ENCODE results near the gene TMEM221.

Gene TMEM221

DNA sequence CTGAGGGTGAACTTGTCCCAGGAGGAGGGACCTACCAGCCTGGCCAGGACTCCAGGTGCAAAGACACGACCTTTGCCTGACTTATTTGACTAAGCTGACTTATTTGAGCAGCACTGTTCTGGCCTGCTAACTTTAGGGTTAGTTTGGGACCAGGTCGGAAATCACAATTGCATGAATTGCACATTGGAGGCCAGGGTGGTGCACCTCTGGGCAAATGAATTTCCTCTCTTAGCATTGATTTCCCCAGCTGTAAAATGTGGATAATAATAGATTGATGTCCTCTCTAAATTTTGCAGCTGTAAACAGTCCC lies 41.6 kb downstream of the TMEM221 start:
- no peak for TF ChIP-seq CTCF (IDR thresholded peaks at IDR 0.05; ENCODE audit: unreplicated experiment in 3 of 3)
- Mint-ChIP-seq H3K9me3 (no peaks in the 10 kb centered on the region), H3K27ac (peak overlapping the region; percentile 65 to 92 (median 82)), H3K4me1 (peaks cover 17% of the 10 kb centered on the region), H3K4me3 (peak overlapping the region; percentile 32 to 63 (median 48)), H3K36me3 (ENCODE audit: low read depth) (no peaks in the 10 kb centered on the region), H3K27me3 (ENCODE audit: low read depth) (no peaks in the 10 kb centered on the region)

- peak overlapping the region; percentile 32 to 87 (median 63) for H3K4me3 Mint-ChIP-seq
These were observed 42.2 kb downstream of the TMEM221 start for GRCh38 chr19:17406046-17406886.

DNA sequence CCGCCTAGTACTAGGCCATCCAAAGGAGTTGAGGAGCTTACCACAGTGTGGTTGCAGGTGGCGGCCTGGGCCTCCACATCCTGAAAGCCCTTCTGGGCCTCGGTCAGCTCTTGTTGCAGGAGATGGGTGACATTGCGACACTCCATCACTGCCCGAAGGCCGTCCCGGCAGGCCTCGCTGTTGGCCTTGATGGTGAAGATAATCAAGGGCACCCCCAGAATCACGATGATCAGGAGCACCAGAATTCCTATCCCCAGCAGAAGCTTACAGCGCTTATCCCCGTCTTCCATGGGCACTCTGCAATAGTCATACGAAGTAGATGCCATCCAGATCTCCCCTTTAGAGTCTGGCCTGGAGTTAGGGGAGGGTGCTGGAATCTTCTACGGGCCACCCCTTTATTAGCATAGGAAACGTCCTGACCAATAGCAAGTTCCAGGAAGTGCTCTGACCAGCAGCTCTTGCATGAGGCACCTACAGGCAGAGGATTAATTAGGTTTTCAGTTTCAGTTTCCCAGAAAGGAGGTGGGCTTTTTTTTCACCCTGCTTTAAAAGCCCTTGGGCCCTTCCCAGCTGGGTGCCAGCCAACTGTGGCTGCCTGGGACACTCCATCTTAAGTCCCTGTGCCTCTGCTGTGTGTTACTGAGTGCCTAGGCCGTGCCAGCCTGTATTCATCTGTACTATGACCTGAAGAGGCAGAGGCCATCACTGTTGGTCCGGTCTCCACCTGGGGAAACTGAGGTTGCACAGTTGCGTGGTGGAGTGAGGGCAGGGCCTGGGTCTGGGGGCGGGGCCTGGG lies 43.0 kb downstream of the TMEM221 start, which contains the start of gene BST2:
BST2 (minus strand) TSS at position 381 of the 796 bp plus-strand sequence; CDS start at position 326, 55 bp downstream.
- Mint-ChIP-seq H3K9me3 (no peaks in the 10 kb centered on the region), H3K4me3 (peak within 1 kb of the TSS; percentile 85 to 88 (median 87)), H3K4me1 (peaks cover 17% of the 10 kb centered on the region), H3K27ac (peak within 1 kb of the TSS; percentile 93 to 94 (median 94)), H3K36me3 (ENCODE audit: low read depth) (peaks cover 3% of the 10 kb centered on the region), H3K27me3 (ENCODE audit: low read depth) (no peaks in the 10 kb centered on the region)
- no peak for TF ChIP-seq CTCF (IDR thresholded peaks at IDR 0.05; ENCODE audit: unreplicated experiment in 3 of 3)

More at GRCh38 chr19:17406046-17406886, 42.2 kb downstream of the TMEM221 start:
- peaks cover 17% of the 10 kb centered on the region for H3K4me1 Mint-ChIP-seq
- peaks cover 3% of the 10 kb centered on the region for H3K36me3 Mint-ChIP-seq (ENCODE audit: low read depth)
- H3K27ac Mint-ChIP-seq: peak overlapping the region; percentile 92 to 94 (median 94)
- TF ChIP-seq CTCF (IDR thresholded peaks at IDR 0.05; ENCODE audit: unreplicated experiment in 3 of 3): no peak
- H3K27me3 Mint-ChIP-seq (ENCODE audit: low read depth): no peaks in the 10 kb centered on the region
- H3K9me3 Mint-ChIP-seq: no peaks in the 10 kb centered on the region

DNA sequence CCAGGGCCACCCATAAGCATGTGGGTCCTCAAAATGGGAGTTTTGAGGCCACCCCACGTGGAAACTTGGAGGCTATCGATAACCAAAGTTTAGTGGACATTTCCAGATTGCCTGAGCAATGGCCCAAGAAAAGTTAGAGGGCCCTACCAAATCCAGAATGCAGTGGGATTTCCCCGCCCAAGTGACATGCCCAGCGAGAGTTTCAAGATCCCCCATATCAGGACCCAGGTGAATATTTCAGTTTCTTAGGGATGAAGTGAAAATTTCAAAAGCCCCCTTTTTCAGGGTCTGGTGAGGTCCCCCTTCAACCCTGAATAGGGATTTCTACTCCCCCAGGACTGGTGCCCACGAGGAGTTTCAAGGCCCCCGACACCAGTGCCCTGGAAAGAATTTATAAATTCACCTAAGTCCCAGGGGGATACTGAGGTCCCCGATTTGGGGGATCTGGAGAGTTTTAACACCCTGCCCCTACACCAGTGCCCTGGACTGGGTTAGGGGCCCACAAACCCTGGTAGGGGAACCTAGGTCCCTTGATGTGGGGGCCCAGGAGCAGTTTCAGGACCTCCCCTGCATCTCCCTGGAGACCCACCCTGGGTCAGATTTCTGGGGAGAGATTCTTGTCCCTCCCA lies 43.7 kb downstream of the TMEM221 start:
- H3K27me3 Mint-ChIP-seq (ENCODE audit: low read depth): no peaks in the 10 kb centered on the region

GRCh38 chr19:17404015-17404414 lies 44.5 kb downstream of the TMEM221 start:
- Mint-ChIP-seq H3K27ac (peak overlapping the region; percentile 68 to 93 (median 89)), H3K4me3 (peak overlapping the region; percentile 84 to 88 (median 85)), H3K27me3 (ENCODE audit: low read depth) (no peaks in the 10 kb centered on the region), H3K4me1 (peaks cover 17% of the 10 kb centered on the region), H3K9me3 (no peaks in the 10 kb centered on the region), H3K36me3 (ENCODE audit: low read depth) (peaks cover 3% of the 10 kb centered on the region)
- TF ChIP-seq CTCF (IDR thresholded peaks at IDR 0.05; ENCODE audit: unreplicated experiment in 3 of 3): no peak

More for the DNA sequence above, 43.7 kb downstream of the TMEM221 start:
- Mint-ChIP-seq H3K36me3 (ENCODE audit: low read depth) (peaks cover 3% of the 10 kb centered on the region), H3K9me3 (no peaks in the 10 kb centered on the region), H3K27ac (peak overlapping the region; percentile 74 to 94 (median 93)), H3K4me1 (peaks cover 17% of the 10 kb centered on the region), H3K4me3 (peak overlapping the region; percentile 85 to 88 (median 87))
- no peak for TF ChIP-seq CTCF (IDR thresholded peaks at IDR 0.05; ENCODE audit: unreplicated experiment in 3 of 3)

All from nephron (organoid).